HepG2 (cell line): ENCODE results near the gene GFPT1. TPM values are rescaled to one million over a fixed set of nuclear protein-coding genes. Genes with fewer than 3 reads are reported as not detected.
A peak's percentile ranks its signal among the peaks of the same experiment; 100 is the strongest.

Experiments
- AHDC1 ChIP-seq: sonication (generic); formaldehyde crosslinking; IDR thresholded peaks from 2 replicates; pipeline ENCODE4 v1.5.1; 2020; ENCODE audit warnings: mild to moderate bottlenecking, missing genetic modification reagents, borderline replicate concordance
- GMEB1 ChIP-seq: sonication (generic); formaldehyde crosslinking; IDR thresholded peaks from 2 replicates; pipeline ENCODE4 v1.5.1; 2020; ENCODE audit warnings: missing genetic modification reagents, mild to moderate bottlenecking, borderline replicate concordance
- HMGXB4 ChIP-seq, 2 experiments: sonication (generic) in 1 of 2; formaldehyde crosslinking in 1 of 2; IDR thresholded peaks; 2 replicates each; pipeline versions ENCODE4 v1.4.0 to v1.6.1; 2018 to 2020; ENCODE audit warnings: missing genetic modification reagents in 2 of 2, borderline replicate concordance in 1 of 2, low read depth in 1 of 2, mild to moderate bottlenecking in 1 of 2, missing biosample characterization in 1 of 2
- HNRNPK ChIP-seq: fragments of 200-400 bp; formaldehyde crosslinking; IDR thresholded peaks from 2 replicates; pipeline ENCODE4 v1.6.1; 2018; ENCODE audit warnings: low read length, low read depth, moderate library complexity, mild to moderate bottlenecking; ENCODE audit not compliant: poor library complexity, severe bottlenecking
- PAXIP1 ChIP-seq: sonication (generic); formaldehyde crosslinking; conservative IDR thresholded peaks from 2 replicates; pipeline ENCODE4 v1.4.0; 2020; ENCODE audit warnings: mild to moderate bottlenecking, missing genetic modification reagents, moderate library complexity
- SMC3 ChIP-seq: IDR thresholded peaks from 2 replicates; pipeline ENCODE4 v1.6.1; 2011; ENCODE audit warnings: low read length, improper control_type of control experiment
- SOX5 ChIP-seq: IDR thresholded peaks from 2 replicates; pipeline ENCODE4 v1.6.1; 2016; ENCODE audit warnings: borderline replicate concordance
- TARDBP ChIP-seq: sonication (generic); formaldehyde crosslinking; IDR thresholded peaks from 2 replicates; pipeline ENCODE4 v1.8.0; 2022; ENCODE audit warnings: mild to moderate bottlenecking, missing genetic modification reagents
- WIZ ChIP-seq: sonication (generic); formaldehyde crosslinking; IDR thresholded peaks from 2 replicates; pipeline ENCODE4 v1.5.1; 2020; ENCODE audit warnings: mild to moderate bottlenecking, missing genetic modification reagents
- ZBTB38 ChIP-seq: sonication (generic); formaldehyde crosslinking; IDR thresholded peaks from 2 replicates; pipeline ENCODE4 v1.5.1; 2020; ENCODE audit warnings: mild to moderate bottlenecking, missing genetic modification reagents
- ZKSCAN1 ChIP-seq: fragments of 150-350 bp; IDR thresholded peaks from 2 replicates; pipeline ENCODE4 v1.6.1; 2014; ENCODE audit warnings: low read length
- ZNF670 ChIP-seq: sonication (generic); formaldehyde crosslinking; IDR thresholded peaks from 2 replicates; pipeline ENCODE4 v1.8.0; 2022; ENCODE audit warnings: mild to moderate bottlenecking, missing genetic modification reagents, borderline replicate concordance
- ZNF784 ChIP-seq: sonication (generic); formaldehyde crosslinking; IDR thresholded peaks from 2 replicates; pipeline ENCODE4 v1.5.1; 2020; ENCODE audit warnings: missing genetic modification reagents, mild to moderate bottlenecking, borderline replicate concordance
- polyA plus RNA-seq, 8 experiments: library from polyadenylated mRNA; depleted of rRNA in 3 of 8; stranded (reverse) in 7 of 8; unstranded in 1 of 8; fragments of >200 nt; fragmentation: Illumina TruSeq in 4 of 8; extraction: Trizol in 4 of 8; gene quantifications; 2 replicates each; pipeline versions ENCODE4 v1.2.1 to v1.2.3, GENCODE V29; 2011 to 2016; ENCODE audit warnings: low read depth in 4 of 8, missing spikeins in 1 of 8, mixed read lengths in 1 of 8; ENCODE audit not compliant: insufficient read depth in 1 of 8
- total RNA-seq, 5 experiments: library from RNA; depleted of rRNA; stranded (reverse); fragments of >200 nt; fragmentation: Illumina TruSeq; extraction: Trizol; gene quantifications; 2 replicates each; pipeline ENCODE4 v1.2.3, GENCODE V29; 2016; ENCODE audit warnings: low read depth in 1 of 5

GFPT1 gene
- total and polyA plus RNA-seq, 2 of the 13 experiments (the other 11 are each of a cell fraction or from before 2014, with no cell fraction given), result 24.0 to 84.9 TPM

GRCh38 chr2:69272803-69273471 lies 114.1 kb downstream of the GFPT1 start (continued):
- peak; percentile 70 for TF ChIP-seq AHDC1 (CRISPR knock-in tag)
- peak; percentile 12 to 54; a peak in 1 of 4 replicates for TF ChIP-seq HMGXB4 (CRISPR knock-in tag; IDR thresholded peaks at IDR 0.05; ENCODE audit: borderline replicate concordance in 1 of 2, low read depth in 1 of 2)
- TF ChIP-seq ZNF784, result peak; percentile 61; the same call in 1 of the 2 replicates
- TF ChIP-seq ZKSCAN1, result 0 out of 2 replicates have a peak, but pooled peaks have one; percentile 46
- TF ChIP-seq SOX5 (CRISPR knock-in tag), result peak; percentile 68; the same call in 1 of the 2 replicates
- TF ChIP-seq TARDBP (CRISPR knock-in tag), result peak; percentile 75; the same call in 1 of the 2 replicates
- TF ChIP-seq ZNF670, result no peak
- peak; percentile 70 for TF ChIP-seq PAXIP1 (CRISPR knock-in tag)
- 0 out of 2 replicates have a peak, but pooled peaks have one; percentile 58 for TF ChIP-seq WIZ (CRISPR knock-in tag)
- TF ChIP-seq GMEB1 (CRISPR knock-in tag), result peak; percentile 51; the same call in 1 of the 2 replicates
- TF ChIP-seq ZBTB38 (CRISPR knock-in tag), result peak; percentile 100
- peak; percentile 87 for TF ChIP-seq SMC3
- no peak for TF ChIP-seq HNRNPK
